Measurements from ENCODE around the gene RALBP1.

Gene RALBP1

DNA sequence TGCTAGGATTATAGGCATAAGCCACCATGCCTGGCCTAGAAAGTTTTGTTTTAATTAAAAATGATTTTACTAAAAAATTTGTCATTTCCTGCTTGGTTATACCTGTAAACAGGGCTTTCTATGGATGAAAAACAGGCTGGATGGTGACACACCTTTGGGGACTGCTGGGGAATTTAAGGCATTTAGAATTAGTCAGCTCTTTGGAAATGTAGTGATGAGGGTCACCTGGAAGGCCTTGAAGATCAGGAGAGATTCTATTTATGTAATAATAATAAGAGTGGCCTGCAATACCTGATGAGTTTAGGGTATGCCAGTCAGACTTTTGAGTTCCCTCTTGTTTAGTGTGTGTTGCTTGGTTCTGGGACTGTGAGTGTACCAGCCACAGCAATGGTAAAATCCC, 51.1 kb downstream of the RALBP1 start:
- Histone ChIP-seq H3K9ac (ENCODE audit: insufficient read length) (no peak overlapping the region), H3K36me3 (ENCODE audit: insufficient read depth, low read length) (peaks cover 58% of the 10 kb centered on the region), H3K4me3 (no peak overlapping the region), H3K27ac (no peak overlapping the region), H3K9me3 (ENCODE audit: low read depth, low read length) (peaks cover 9% of the 10 kb centered on the region; the same call in 1 of the 2 replicates)
- no peak for TF ChIP-seq FOXP2 (optimal IDR thresholded peaks at IDR 0.05; ENCODE audit: control extremely low read depth, extremely low read length, insufficient read depth)
- TF ChIP-seq EZH2 (IDR thresholded peaks at IDR 0.05) = no peak
- TF ChIP-seq POLR2AphosphoS5 (IDR thresholded peaks at IDR 0.05; ENCODE audit: borderline replicate concordance, low read depth, low read length) = no peak
- no peak for DNase-seq (ENCODE audit: low read depth, low spot score)

DNA sequence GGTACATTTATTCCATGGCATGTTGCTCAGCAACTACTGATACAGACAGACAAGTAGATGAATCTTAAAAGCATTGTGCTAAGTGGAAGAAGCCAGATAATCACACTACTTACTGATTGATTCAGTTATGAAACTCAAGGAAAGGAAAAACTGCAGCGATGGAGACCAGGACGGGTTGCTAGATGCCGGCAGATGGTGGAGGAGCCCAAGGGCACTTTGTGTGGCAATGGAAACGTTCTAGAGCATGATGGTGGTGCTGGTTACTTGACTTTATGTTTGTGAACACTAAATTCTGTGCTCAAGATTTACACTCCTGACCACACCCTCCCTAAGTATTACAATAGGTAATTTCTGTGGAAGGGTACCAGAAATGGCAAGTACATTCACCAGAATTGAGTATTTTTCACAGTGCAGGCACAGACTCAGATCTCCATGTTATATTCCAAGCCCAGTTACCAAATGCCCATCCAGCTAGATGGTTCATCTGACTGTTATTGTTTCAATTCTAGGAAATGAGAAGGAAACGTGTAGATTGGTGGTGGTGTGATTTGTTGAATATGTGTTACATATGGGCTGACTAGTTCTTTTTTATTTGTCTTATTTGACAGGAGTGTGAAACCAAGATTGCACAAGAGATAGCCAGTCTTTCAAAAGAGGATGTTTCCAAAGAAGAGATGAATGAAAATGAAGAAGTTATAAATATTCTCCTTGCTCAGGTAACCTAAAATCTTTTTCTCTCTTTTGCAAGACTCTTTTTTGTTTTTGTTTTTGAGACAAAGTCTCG, 55.1 kb downstream of the RALBP1 start:
- Histone ChIP-seq H3K4me3 (no peak overlapping the region), H3K9ac (ENCODE audit: insufficient read length) (no peak overlapping the region), H3K9me3 (ENCODE audit: low read depth, low read length) (peaks cover 9% of the 10 kb centered on the region; the same call in 1 of the 2 replicates), H3K27ac (no peak overlapping the region), H3K36me3 (ENCODE audit: insufficient read depth, low read length) (peaks cover 56% of the 10 kb centered on the region)
- TF ChIP-seq FOXP2 (optimal IDR thresholded peaks at IDR 0.05; ENCODE audit: control extremely low read depth, extremely low read length, insufficient read depth) = no peak
- TF ChIP-seq POLR2AphosphoS5 (IDR thresholded peaks at IDR 0.05; ENCODE audit: borderline replicate concordance, low read depth, low read length) = no peak
- TF ChIP-seq EZH2 (IDR thresholded peaks at IDR 0.05) = no peak
- DNase-seq (ENCODE audit: low read depth, low spot score) = no peak

DNA sequence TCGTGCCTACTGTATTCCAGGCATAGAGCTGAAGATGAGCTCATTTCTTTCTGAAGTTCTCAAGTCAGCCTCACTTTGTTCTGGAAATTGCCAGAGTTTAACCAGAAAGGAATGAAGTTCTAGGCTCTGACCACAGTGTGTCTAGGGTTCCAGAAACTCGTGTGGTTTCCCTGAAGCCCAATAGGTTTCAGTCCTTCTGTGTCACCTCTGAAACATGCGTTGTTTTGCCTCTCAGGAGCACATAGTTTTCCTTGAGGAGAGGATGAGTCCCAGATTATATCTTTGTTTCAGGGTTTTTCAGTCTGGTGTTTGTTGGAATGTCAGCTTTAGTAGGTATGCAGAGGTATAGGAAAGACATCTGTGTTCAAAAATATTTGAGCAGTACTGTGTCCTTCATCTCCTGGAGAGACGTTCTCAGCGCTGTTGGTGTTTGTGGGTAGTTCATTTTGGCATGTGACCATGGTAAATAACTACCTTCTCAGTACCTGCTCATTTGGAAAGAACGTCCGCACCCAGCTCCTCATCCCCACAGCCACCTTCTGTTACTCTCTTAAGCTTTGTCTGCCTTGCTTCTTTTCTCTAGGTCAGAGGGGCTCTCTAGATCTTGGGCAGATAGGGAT, 56.6 kb downstream of the RALBP1 start:
- Histone ChIP-seq H3K4me3 (no peak overlapping the region), H3K36me3 (ENCODE audit: insufficient read depth, low read length) (peaks cover 53% of the 10 kb centered on the region), H3K9me3 (ENCODE audit: low read depth, low read length) (peaks cover 9% of the 10 kb centered on the region; the same call in 1 of the 2 replicates), H3K9ac (ENCODE audit: insufficient read length) (no peak overlapping the region), H3K27ac (no peak overlapping the region)
- DNase-seq (ENCODE audit: low read depth, low spot score) = no peak
- no peak for TF ChIP-seq EZH2 (IDR thresholded peaks at IDR 0.05)
- TF ChIP-seq POLR2AphosphoS5 (IDR thresholded peaks at IDR 0.05; ENCODE audit: borderline replicate concordance, low read depth, low read length) = no peak
- TF ChIP-seq FOXP2 (optimal IDR thresholded peaks at IDR 0.05; ENCODE audit: control extremely low read depth, extremely low read length, insufficient read depth) = no peak

DNA sequence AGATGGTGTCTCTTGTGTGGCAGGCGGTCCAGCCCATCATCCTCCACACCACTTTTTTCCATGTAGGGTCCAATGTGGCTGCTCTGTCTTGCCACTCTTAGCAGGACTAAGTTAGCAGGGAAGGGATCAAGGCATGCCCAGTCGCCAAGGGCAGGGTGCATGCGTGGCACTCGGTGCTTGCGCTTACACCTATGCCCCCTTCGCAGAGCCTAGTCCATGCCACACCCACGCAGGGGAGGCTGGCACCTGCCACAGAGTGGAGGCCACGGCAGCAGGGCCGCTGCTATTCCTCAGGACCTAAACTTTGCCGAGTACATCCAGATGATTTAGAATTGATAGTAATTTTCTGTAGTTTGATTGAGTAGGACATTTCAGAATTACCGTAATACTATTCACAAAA, 59.5 kb downstream of the RALBP1 start:
- Histone ChIP-seq H3K27ac (peak overlapping the region; percentile 66), H3K4me3 (no peak overlapping the region), H3K9ac (ENCODE audit: insufficient read length) (no peak overlapping the region), H3K36me3 (ENCODE audit: insufficient read depth, low read length) (peaks cover 29% of the 10 kb centered on the region), H3K9me3 (ENCODE audit: low read depth, low read length) (no peaks in the 10 kb centered on the region)
- no peak for DNase-seq (ENCODE audit: low read depth, low spot score)
- no peak for TF ChIP-seq POLR2AphosphoS5 (IDR thresholded peaks at IDR 0.05; ENCODE audit: borderline replicate concordance, low read depth, low read length)
- TF ChIP-seq FOXP2 (optimal IDR thresholded peaks at IDR 0.05; ENCODE audit: control extremely low read depth, extremely low read length, insufficient read depth) = no peak
- TF ChIP-seq EZH2 (IDR thresholded peaks at IDR 0.05) = no peak

DNA sequence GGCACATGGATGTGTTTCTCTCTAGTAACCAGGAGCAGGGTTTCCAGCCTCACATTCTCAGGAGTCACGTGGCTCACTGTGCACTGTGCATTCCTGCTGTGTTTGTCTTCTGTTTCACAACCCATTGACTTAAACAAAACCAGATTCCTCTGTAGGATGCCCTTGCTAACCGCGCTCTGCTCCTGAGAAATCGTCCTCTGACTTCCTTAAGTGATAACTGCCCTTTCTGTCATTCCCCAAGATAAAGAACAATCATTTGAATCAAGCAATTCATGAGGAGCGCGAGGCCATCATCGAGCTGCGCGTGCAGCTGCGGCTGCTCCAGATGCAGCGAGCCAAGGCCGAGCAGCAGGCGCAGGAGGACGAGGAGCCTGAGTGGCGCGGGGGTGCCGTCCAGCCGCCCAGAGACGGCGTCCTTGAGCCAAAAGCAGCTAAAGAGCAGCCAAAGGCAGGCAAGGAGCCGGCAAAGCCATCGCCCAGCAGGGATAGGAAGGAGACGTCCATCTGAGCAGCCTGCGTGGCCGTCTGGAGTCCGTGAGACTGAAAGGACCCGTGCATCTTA, 60.2 kb downstream of the RALBP1 start:
- no peak overlapping the region for H3K4me3 ChIP-seq
- no peaks in the 10 kb centered on the region for H3K9me3 ChIP-seq (ENCODE audit: low read depth, low read length)
- H3K9ac ChIP-seq (ENCODE audit: insufficient read length) = no peak overlapping the region
- H3K27ac ChIP-seq = peak overlapping the region; percentile 66
- peak; percentile 68 for DNase-seq (ENCODE audit: low read depth, low spot score)
- H3K36me3 ChIP-seq (ENCODE audit: insufficient read depth, low read length) = peaks cover 25% of the 10 kb centered on the region
- no peak for TF ChIP-seq POLR2AphosphoS5 (IDR thresholded peaks at IDR 0.05; ENCODE audit: borderline replicate concordance, low read depth, low read length)
- TF ChIP-seq FOXP2 (optimal IDR thresholded peaks at IDR 0.05; ENCODE audit: control extremely low read depth, extremely low read length, insufficient read depth) = peak; percentile 31

DNA sequence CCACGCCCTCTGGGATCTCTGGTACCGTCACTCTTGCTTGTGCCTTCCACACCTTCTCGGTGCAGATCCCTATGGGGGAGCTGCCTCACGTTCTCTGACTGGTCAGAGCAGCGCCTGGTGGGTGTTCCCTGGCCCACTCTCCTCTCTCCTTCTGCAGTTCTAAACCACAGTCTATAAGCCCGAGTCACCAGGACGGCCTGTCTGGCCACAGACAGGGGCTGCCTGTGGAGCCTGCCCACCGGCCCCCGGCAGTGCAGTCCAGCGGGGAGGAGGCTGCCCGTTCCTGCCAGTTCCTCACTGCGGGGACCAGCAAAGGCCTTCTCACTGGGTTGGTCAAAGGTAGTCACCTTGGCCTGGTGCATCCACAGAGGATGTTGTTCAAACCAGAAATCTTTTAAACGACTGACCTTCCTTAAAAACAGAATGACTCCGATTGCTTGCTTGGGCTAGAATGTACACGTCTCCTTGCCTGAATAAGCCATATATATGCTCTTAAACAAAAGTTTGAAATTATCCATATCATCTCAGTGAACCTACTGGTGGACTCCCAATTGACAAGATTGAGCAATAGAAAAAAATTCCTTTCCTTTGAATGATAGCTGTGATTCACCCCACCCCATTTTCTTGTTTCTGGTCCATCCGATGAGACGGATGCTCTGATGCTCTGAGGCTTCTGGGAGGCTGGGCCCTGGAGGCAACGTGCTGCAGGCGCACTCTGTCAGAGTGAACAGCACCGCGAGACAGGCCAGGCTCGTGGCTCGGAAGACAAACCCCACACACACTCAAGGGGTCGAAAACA, 61.2 kb downstream of the RALBP1 start:
- Histone ChIP-seq H3K36me3 (ENCODE audit: insufficient read depth, low read length) (peaks cover 25% of the 10 kb centered on the region), H3K27ac (no peak overlapping the region), H3K9ac (ENCODE audit: insufficient read length) (no peak overlapping the region), H3K4me3 (no peak overlapping the region), H3K9me3 (ENCODE audit: low read depth, low read length) (no peaks in the 10 kb centered on the region)
- no peak for DNase-seq (ENCODE audit: low read depth, low spot score)
- TF ChIP-seq POLR2AphosphoS5 (IDR thresholded peaks at IDR 0.05; ENCODE audit: borderline replicate concordance, low read depth, low read length) (no peak), FOXP2 (optimal IDR thresholded peaks at IDR 0.05; ENCODE audit: control extremely low read depth, extremely low read length, insufficient read depth) (no peak), EZH2 (IDR thresholded peaks at IDR 0.05) (no peak)

DNA sequence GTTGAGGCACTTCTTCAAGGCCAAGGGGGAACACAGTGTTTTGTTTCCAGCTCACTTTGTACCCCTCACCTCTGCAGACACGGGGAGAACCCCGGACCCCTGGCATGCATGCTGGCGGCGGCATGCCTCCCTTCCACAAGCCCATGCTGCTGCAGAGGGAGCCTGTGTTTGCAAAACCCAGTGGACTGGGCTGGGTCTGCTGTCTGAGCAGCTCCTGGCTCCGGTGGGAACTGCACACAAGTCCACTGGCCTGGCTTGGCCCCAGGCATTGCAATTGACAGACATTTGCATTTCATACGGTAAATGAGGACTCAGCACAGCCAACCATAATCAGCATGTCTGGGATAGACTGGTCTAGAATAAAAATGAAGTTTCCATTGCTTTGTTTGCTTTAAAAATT, 62.4 kb downstream of the RALBP1 start:
- no peak for DNase-seq (ENCODE audit: low read depth, low spot score)
- H3K4me3 ChIP-seq = no peak overlapping the region
- H3K9ac ChIP-seq (ENCODE audit: insufficient read length) = no peak overlapping the region
- no peak overlapping the region for H3K27ac ChIP-seq
- no peaks in the 10 kb centered on the region for H3K9me3 ChIP-seq (ENCODE audit: low read depth, low read length)
- TF ChIP-seq POLR2AphosphoS5 (IDR thresholded peaks at IDR 0.05; ENCODE audit: borderline replicate concordance, low read depth, low read length) = no peak
- TF ChIP-seq EZH2 (IDR thresholded peaks at IDR 0.05) = no peak
- TF ChIP-seq FOXP2 (optimal IDR thresholded peaks at IDR 0.05; ENCODE audit: control extremely low read depth, extremely low read length, insufficient read depth) = no peak
- peaks cover 25% of the 10 kb centered on the region for H3K36me3 ChIP-seq (ENCODE audit: insufficient read depth, low read length)

DNA sequence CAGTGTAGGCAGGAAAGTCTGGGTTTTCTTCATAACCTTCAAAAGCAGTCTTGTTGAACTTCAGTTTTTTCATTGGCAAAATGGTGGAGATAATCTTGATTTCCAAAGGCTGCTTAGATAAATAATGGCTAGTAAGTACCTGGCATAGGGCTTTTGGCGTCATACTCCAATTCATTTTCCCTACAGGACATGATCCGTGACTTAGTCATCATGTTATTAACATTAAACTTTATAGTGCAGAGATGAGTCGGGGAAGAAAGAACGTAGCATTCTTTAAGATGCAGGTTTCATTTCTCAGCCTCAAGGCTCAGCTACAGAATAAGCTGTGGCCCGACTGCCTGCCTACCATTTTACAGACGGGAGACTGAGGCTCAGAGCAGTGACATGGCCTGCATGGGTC, 64.0 kb downstream of the RALBP1 start:
- Histone ChIP-seq H3K27ac (no peak overlapping the region), H3K9ac (ENCODE audit: insufficient read length) (no peak overlapping the region), H3K36me3 (ENCODE audit: insufficient read depth, low read length) (peaks cover 18% of the 10 kb centered on the region), H3K4me3 (no peak overlapping the region), H3K9me3 (ENCODE audit: low read depth, low read length) (no peaks in the 10 kb centered on the region)
- no peak for TF ChIP-seq POLR2AphosphoS5 (IDR thresholded peaks at IDR 0.05; ENCODE audit: borderline replicate concordance, low read depth, low read length)
- no peak for TF ChIP-seq EZH2 (IDR thresholded peaks at IDR 0.05)
- no peak for DNase-seq (ENCODE audit: low read depth, low spot score)

All from SK-N-MC (cell line).